H9 (cell line): ENCODE results near the gene NPRL2. TPM values are rescaled to one million over a fixed set of nuclear protein-coding genes. Genes with fewer than 3 reads are reported as not detected.

ENCODE experiments used
- DNase-seq: peaks from one replicate; pipeline ENCODE4 v3.0.0-alpha.2; 2017
- H2AFZ ChIP-seq: one replicate; pipeline ENCODE4 v1.6.1; 2013; ENCODE audit warnings: mild to moderate bottlenecking, low read length, control low read depth, moderate library complexity
- H2AK5ac ChIP-seq: 2 replicates; pipeline ENCODE4 v1.6.1; 2013; ENCODE audit warnings: low read length, control low read depth, mixed read lengths; ENCODE audit not compliant: insufficient read length
- H2BK120ac ChIP-seq: one replicate; pipeline ENCODE4 v1.6.1; 2013; ENCODE audit warnings: low read depth, mild to moderate bottlenecking, low read length, control low read depth, inconsistent platforms; ENCODE audit not compliant: poor library complexity, severe bottlenecking
- H2BK12ac ChIP-seq: 2 replicates; pipeline ENCODE4 v1.6.1; 2013; ENCODE audit warnings: low read length, control low read depth, mixed read lengths, low read depth; ENCODE audit not compliant: insufficient read length
- H2BK15ac ChIP-seq: 2 replicates; pipeline ENCODE4 v1.6.1; 2013; ENCODE audit warnings: low read depth, low read length, control low read depth
- H2BK20ac ChIP-seq: one replicate; pipeline ENCODE4 v1.6.1; 2013; ENCODE audit warnings: low read depth, mild to moderate bottlenecking, low read length, control low read depth, inconsistent platforms; ENCODE audit not compliant: poor library complexity, severe bottlenecking
- H2BK5ac ChIP-seq: 2 replicates; pipeline ENCODE4 v1.6.1; 2013; ENCODE audit warnings: low read length, control low read depth, mixed read lengths; ENCODE audit not compliant: insufficient read length
- H3K14ac ChIP-seq: 2 replicates; pipeline ENCODE4 v1.6.1; 2013; ENCODE audit warnings: low read length, control low read depth; ENCODE audit not compliant: insufficient read depth
- H3K18ac ChIP-seq: 2 replicates; pipeline ENCODE4 v1.6.1; 2013; ENCODE audit warnings: low read depth, mild to moderate bottlenecking, mixed read lengths, low read length, control low read depth; ENCODE audit not compliant: insufficient read length
- H3K23ac ChIP-seq: 2 replicates; pipeline ENCODE4 v1.6.1; 2013; ENCODE audit warnings: low read length, control low read depth, mixed read lengths, low read depth; ENCODE audit not compliant: insufficient read length
- H3K23me2 ChIP-seq: 2 replicates; pipeline ENCODE4 v1.6.1; 2013; ENCODE audit warnings: low read depth, mild to moderate bottlenecking, mixed read lengths, low read length, control low read depth; ENCODE audit not compliant: insufficient read length, poor library complexity, severe bottlenecking
- H3K27ac ChIP-seq: 2 replicates; pipeline ENCODE4 v1.5.1; 2013; ENCODE audit warnings: low read length, control low read depth, mixed read lengths, low read depth; ENCODE audit not compliant: insufficient read length
- H3K27me3 ChIP-seq: 2 replicates; pipeline ENCODE4 v1.6.1; 2013; ENCODE audit warnings: low read length, control low read depth, inconsistent platforms; ENCODE audit not compliant: insufficient read depth
- H3K4ac ChIP-seq: 2 replicates; pipeline ENCODE4 v1.6.1; 2013; ENCODE audit warnings: low read depth, mild to moderate bottlenecking, control low read depth, inconsistent platforms, low read length, moderate library complexity
- H3K4me1 ChIP-seq: 2 replicates; pipeline ENCODE4 v1.6.1; 2013; ENCODE audit warnings: low read length, control low read depth, inconsistent platforms; ENCODE audit not compliant: insufficient read depth
- H3K4me2 ChIP-seq: 2 replicates; pipeline ENCODE4 v1.6.1; 2013; ENCODE audit warnings: low read length, control low read depth, mixed read lengths; ENCODE audit not compliant: insufficient read length, insufficient read depth
- H3K56ac ChIP-seq: 2 replicates; pipeline ENCODE4 v1.6.1; 2013; ENCODE audit warnings: low read depth, mild to moderate bottlenecking, mixed read lengths, low read length, control low read depth; ENCODE audit not compliant: insufficient read length
- H3K79me1 ChIP-seq: 2 replicates; pipeline ENCODE4 v1.6.1; 2013; ENCODE audit warnings: low read depth, mild to moderate bottlenecking, moderate library complexity, low read length, control low read depth, inconsistent platforms; ENCODE audit not compliant: insufficient read depth, poor library complexity, severe bottlenecking
- H3K79me2 ChIP-seq: 2 replicates; pipeline ENCODE4 v1.6.1; 2013; ENCODE audit warnings: low read length, control low read depth, inconsistent platforms; ENCODE audit not compliant: insufficient read depth
- H3K9ac ChIP-seq: 2 replicates; pipeline ENCODE4 v1.6.1; 2013; ENCODE audit warnings: low read length, control low read depth, mixed read lengths; ENCODE audit not compliant: insufficient read length; ENCODE audit errors: extremely low read depth
- H3K9me3 ChIP-seq: one replicate; pipeline ENCODE4 v1.6.1; 2013; ENCODE audit warnings: low read depth, low read length, inconsistent platforms; ENCODE audit not compliant: control insufficient read depth
- H3T11ph ChIP-seq: one replicate; pipeline ENCODE4 v1.6.1; 2013; ENCODE audit warnings: mild to moderate bottlenecking, low read length, control low read depth, inconsistent platforms
- H4K20me1 ChIP-seq: one replicate; pipeline ENCODE4 v1.6.1; 2013; ENCODE audit not compliant: control insufficient read depth, insufficient read length, insufficient read depth
- H4K5ac ChIP-seq: 2 replicates; pipeline ENCODE4 v1.6.1; 2013; ENCODE audit warnings: low read depth, mild to moderate bottlenecking, mixed read lengths, low read length, control low read depth; ENCODE audit not compliant: insufficient read length
- H4K8ac ChIP-seq: replicated peaks from 2 replicates; pipeline ENCODE4 v1.6.1; 2013; ENCODE audit warnings: low read length, control low read depth, mixed read lengths, low read depth; ENCODE audit not compliant: insufficient read length
- H4K91ac ChIP-seq: 2 replicates; pipeline ENCODE4 v1.6.1; 2013; ENCODE audit warnings: low read depth, mild to moderate bottlenecking, moderate library complexity, mixed read lengths, low read length, control low read depth; ENCODE audit not compliant: insufficient read length
- H3K27ac Mint-ChIP-seq, 3 experiments: 2 replicates in 2 of 3; 3 replicates in 1 of 3; pipeline ENCODE4 v1.8.0; 2020 to 2021; ENCODE audit warnings: mixed read lengths in 3 of 3, mild to moderate bottlenecking in 1 of 3, moderate library complexity in 1 of 3
- H3K27me3 Mint-ChIP-seq: 2 replicates; pipeline ENCODE4 v1.8.0; 2021; ENCODE audit warnings: low read depth, mild to moderate bottlenecking, moderate library complexity, mixed read lengths
- H3K36me3 Mint-ChIP-seq, 3 experiments: 2 replicates in 2 of 3; 3 replicates in 1 of 3; pipeline ENCODE4 v1.8.0; 2020 to 2021; ENCODE audit warnings: low read depth in 3 of 3, mixed read lengths in 3 of 3; ENCODE audit not compliant: insufficient read depth in 1 of 3
- H3K4me1 Mint-ChIP-seq, 2 experiments: 2 replicates each; pipeline ENCODE4 v1.8.0; 2020; ENCODE audit warnings: mixed read lengths in 2 of 2
- H3K4me3 Mint-ChIP-seq, 2 experiments: 2 replicates in 1 of 2; 3 replicates in 1 of 2; pipeline ENCODE4 v1.8.0; 2020 to 2021; ENCODE audit warnings: mild to moderate bottlenecking in 2 of 2, mixed read lengths in 2 of 2, moderate library complexity in 1 of 2
- H3K9me3 Mint-ChIP-seq, 2 experiments: 2 replicates in 1 of 2; 3 replicates in 1 of 2; pipeline ENCODE4 v1.8.0; 2020; ENCODE audit warnings: mild to moderate bottlenecking in 2 of 2, mixed read lengths in 2 of 2, moderate library complexity in 1 of 2
- CTCF ChIP-seq: fragments of 200-600 bp; sonication (generic); conservative IDR thresholded peaks from 3 replicates; pipeline ENCODE4 v1.8.0; 2021; ENCODE audit warnings: antibody characterized with exemption, mild to moderate bottlenecking
- WGBS: extraction: QIAGEN DNeasy Blood & Tissue Kit; methylation state at CpG from one replicate; pipeline ENCODE4 v1.1.7; 2013; ENCODE audit warnings: missing lambda C conversion rate, low lambda C conversion rate, mixed read lengths; ENCODE audit not compliant: insufficient read length; ENCODE audit errors: extremely low coverage; 5-methylcytosine and 5-hydroxymethylcytosine counted together
- total RNA-seq: library from RNA; stranded (reverse); gene quantifications from 2 replicates; pipeline ENCODE4 v1.2.1, GENCODE V29; 2021

Gene NPRL2
- total RNA-seq, 1 experiment from 2014 or later, result 23.4 TPM

- no CpG with 5 or more reads among the region's 13 CpGs for WGBS
- Mint-ChIP-seq H3K27ac (no peak overlapping the region), H3K36me3 (no peaks in the 10 kb centered on the region; a peak in 1 of 7 replicates), H3K4me3 (no peak overlapping the region), H3K27me3 (peaks cover 77% of the 10 kb centered on the region), H3K4me1 (peaks cover 20 to 28% of the 10 kb centered on the region in 2 experiments), H3K9me3 (no peaks in the 10 kb centered on the region; a peak in 1 of 5 replicates)
- Histone ChIP-seq H3K27me3 (peaks cover 19% of the 10 kb centered on the region; the same call in 1 of the 2 replicates), H2BK20ac (no peak overlapping the region), H3K4me2 (no peak overlapping the region), H3K14ac (no peak overlapping the region), H2BK5ac (no peak overlapping the region), H3K4ac (no peak overlapping the region), H3K4me1 (no peaks in the 10 kb centered on the region; the same call in 1 of the 2 replicates), H2AK5ac (no peak overlapping the region), H4K5ac (no peak overlapping the region), H3K27ac (no peak overlapping the region), H4K8ac (no peak overlapping the region), H3K79me1 (no peaks in the 10 kb centered on the region), H2BK120ac (no peak overlapping the region), H3K9ac (no peak overlapping the region), H3T11ph (no peak overlapping the region), H4K91ac (no peak overlapping the region), H2BK12ac (no peak overlapping the region), H2AFZ (no peak overlapping the region), H3K79me2 (no peaks in the 10 kb centered on the region), H3K23ac (no peak overlapping the region), H3K9me3 (no peaks in the 10 kb centered on the region), H3K23me2 (peaks cover 22% of the 10 kb centered on the region), H4K20me1 (no peaks in the 10 kb centered on the region), H3K18ac (no peak overlapping the region), H3K56ac (no peak overlapping the region), H2BK15ac (no peak overlapping the region)
- no peak for DNase-seq
- no peak for TF ChIP-seq CTCF
Measured at GRCh38 chr3:50341996-50342650, 8.5 kb downstream of the NPRL2 start.
